Mesothelial cell of epicardium (in vitro differentiated cells): ENCODE data around the gene SERTAD3. TPM values are rescaled to one million over a fixed set of nuclear protein-coding genes. Genes with fewer than 3 reads are reported as not detected.

Source experiments
- DNase-seq, 2 experiments: peaks; one replicate each; pipeline ENCODE4 v3.0.0; 2021; ENCODE audit warnings: low spot score in 2 of 2; ENCODE audit not compliant: unreplicated experiment in 2 of 2
- H3K27ac Mint-ChIP-seq: 2 replicates; pipeline ENCODE4 v1.8.0; 2021; ENCODE audit warnings: mixed read lengths
- H3K27me3 Mint-ChIP-seq: 2 replicates; pipeline ENCODE4 v1.8.0; 2021; ENCODE audit warnings: low read depth, mixed read lengths
- H3K36me3 Mint-ChIP-seq: 2 replicates; pipeline ENCODE4 v1.8.0; 2021; ENCODE audit warnings: mixed read lengths
- H3K4me1 Mint-ChIP-seq: 2 replicates; pipeline ENCODE4 v1.8.0; 2021; ENCODE audit warnings: mixed read lengths
- H3K4me3 Mint-ChIP-seq: 2 replicates; pipeline ENCODE4 v1.8.0; 2021; ENCODE audit warnings: mild to moderate bottlenecking, moderate library complexity, mixed read lengths
- H3K9me3 Mint-ChIP-seq: 2 replicates; pipeline ENCODE4 v1.8.0; 2021; ENCODE audit warnings: mixed read lengths
- CTCF ChIP-seq: fragments of 200-600 bp; sonication (generic); IDR thresholded peaks from one replicate; pipeline ENCODE4 v1.5.0; 2021; ENCODE audit warnings: antibody characterized with exemption; ENCODE audit not compliant: unreplicated experiment
- total RNA-seq: library from RNA; stranded (reverse); gene quantifications from 3 replicates; pipeline ENCODE4 v1.2.1, GENCODE V29; 2021

Gene SERTAD3
- total RNA-seq, 1 donor from 2014 or later, result 70.0 TPM

- Mint-ChIP-seq H3K27me3 (no peaks in the 10 kb centered on the region), H3K27ac (peak overlapping the region; percentile 97), H3K4me1 (peaks cover 21% of the 10 kb centered on the region), H3K4me3 (peak overlapping the region; percentile 90), H3K9me3 (no peaks in the 10 kb centered on the region), H3K36me3 (no peaks in the 10 kb centered on the region)
- TF ChIP-seq CTCF, result no peak
- no peak for DNase-seq
Measured at GRCh38 chr19:40424637-40425449, 19.3 kb downstream of the SERTAD3 start.

- Mint-ChIP-seq H3K27me3 (no peaks in the 10 kb centered on the region), H3K9me3 (no peaks in the 10 kb centered on the region), H3K4me1 (peaks cover 21% of the 10 kb centered on the region), H3K4me3 (no peak overlapping the region), H3K36me3 (no peaks in the 10 kb centered on the region), H3K27ac (no peak overlapping the region)
- no peak for TF ChIP-seq CTCF
- DNase-seq, result no peak
Measured at GRCh38 chr19:40423938-40424337, 20.2 kb downstream of the SERTAD3 start.

- DNase-seq, result no peak
- Mint-ChIP-seq H3K27me3 (no peaks in the 10 kb centered on the region), H3K4me3 (peak overlapping the region; percentile 31), H3K27ac (peak overlapping the region; percentile 97), H3K4me1 (peaks cover 21% of the 10 kb centered on the region), H3K9me3 (no peaks in the 10 kb centered on the region), H3K36me3 (no peaks in the 10 kb centered on the region)
- TF ChIP-seq CTCF, result no peak
Measured at GRCh38 chr19:40422748-40423566, 21.2 kb downstream of the SERTAD3 start.

- no peaks in the 10 kb centered on the region for H3K9me3 Mint-ChIP-seq
- no peak for TF ChIP-seq CTCF
- H3K27me3 Mint-ChIP-seq, result no peaks in the 10 kb centered on the region
- H3K27ac Mint-ChIP-seq, result peak overlapping the region; percentile 97
- peaks cover 23% of the 10 kb centered on the region for H3K4me1 Mint-ChIP-seq
- no peak for DNase-seq
- no peaks in the 10 kb centered on the region for H3K36me3 Mint-ChIP-seq
- H3K4me3 Mint-ChIP-seq, result peak overlapping the region; percentile 72
Measured at GRCh38 chr19:40421993-40422747, 22.0 kb downstream of the SERTAD3 start.
